Astrocyte of the cerebellum (primary cell): ENCODE measurements around the gene KRT13.

ENCODE experiments used
- DNase-seq: peaks from one replicate; pipeline ENCODE4 v3.0.0-alpha.2; 2011; ENCODE audit warnings: low read depth
- H3K4me3 ChIP-seq: 2 replicates; pipeline ENCODE4 v1.5.1; 2011; ENCODE audit warnings: mild to moderate bottlenecking, low read depth, low read length, moderate library complexity
- CTCF ChIP-seq: IDR thresholded peaks from 2 replicates; pipeline ENCODE4 v1.5.1; 2012; ENCODE audit warnings: low read length, low read depth, moderate library complexity, mild to moderate bottlenecking; ENCODE audit errors: missing control alignments
- in situ Hi-C: cut with HindIII; loops from 2 replicates; pipeline ENCODE4 v1.10.0; 2017; ENCODE audit warnings: low sequenced_read_pairs

Gene KRT13

GRCh38 chr17:41496803-41497484 is 8.5 kb downstream of the KRT13 start:
- in situ Hi-C loops, result no loop called here
- H3K4me3 ChIP-seq, result no peak overlapping the region
- TF ChIP-seq CTCF, result peak; percentile 50
- no peak for DNase-seq

GRCh38 chr17:41494524-41494923 is 10.9 kb downstream of the KRT13 start:
- no peak overlapping the region for H3K4me3 ChIP-seq
- no peak for TF ChIP-seq CTCF
- in situ Hi-C loops, result no loop called here
- no peak for DNase-seq

GRCh38 chr17:41492771-41493170 is 12.6 kb downstream of the KRT13 start:
- DNase-seq, result peak; percentile 19
- in situ Hi-C loops, result no loop called here
- TF ChIP-seq CTCF, result no peak

GRCh38 chr17:41492351-41492750 is 13.1 kb downstream of the KRT13 start:
- DNase-seq, result no peak
- no peak for TF ChIP-seq CTCF
- no peak overlapping the region for H3K4me3 ChIP-seq
- in situ Hi-C loops, result no loop called here

More at GRCh38 chr17:41492771-41493170, 12.6 kb downstream of the KRT13 start:
- H3K4me3 ChIP-seq, result no peak overlapping the region

- no peak overlapping the region for H3K4me3 ChIP-seq
- TF ChIP-seq CTCF, result no peak
- in situ Hi-C loops, result no loop called here
- DNase-seq, result no peak
These were observed 13.9 kb downstream of the KRT13 start for GRCh38 chr17:41491476-41491875.

GRCh38 chr17:41490000-41490990 is 15.1 kb downstream of the KRT13 start:
- H3K4me3 ChIP-seq, result no peak overlapping the region
- in situ Hi-C loops, result no loop called here
- TF ChIP-seq CTCF, result no peak
- no peak for DNase-seq
